Calu3 (cell line): ENCODE data around the gene GCN1. TPM values are rescaled to one million over a fixed set of nuclear protein-coding genes. Genes with fewer than 3 reads are reported as not detected.
"Not testable (repeated sequence)": the region's sequence is repeated elsewhere in the genome, so short reads cannot be mapped to it uniquely, and the experiment has no call there.

ENCODE experiments used
- BruUV-seq: library from RNA; stranded (reverse); fragments of 400-500 nt; replicated peaks from 2 replicates; lab custom pipeline; 2021; lab: Mats Ljungman, UMichigan
- CTCF ChIA-PET: fragments of 300-600 bp; sonication (Branson Sonifier 250); formaldehyde crosslinking; loops from one replicate; lab custom pipeline; 2022; ENCODE audit warnings: antibody characterized with exemption; lab: Charles Lee
- DNase-seq: peaks from one replicate; pipeline ENCODE4 v3.0.0; 2022
- H3K27ac Mint-ChIP-seq: one replicate; pipeline ENCODE4 v1.8.0; 2022; ENCODE audit warnings: mixed read lengths; ENCODE audit not compliant: unreplicated experiment
- H3K27me3 Mint-ChIP-seq: one replicate; pipeline ENCODE4 v1.8.0; 2022; ENCODE audit warnings: mixed read lengths; ENCODE audit not compliant: unreplicated experiment
- H3K36me3 Mint-ChIP-seq: one replicate; pipeline ENCODE4 v1.8.0; 2022; ENCODE audit warnings: mild to moderate bottlenecking, moderate library complexity, mixed read lengths; ENCODE audit not compliant: insufficient read depth, unreplicated experiment
- H3K4me1 Mint-ChIP-seq: one replicate; pipeline ENCODE4 v1.8.0; 2022; ENCODE audit warnings: mild to moderate bottlenecking, low read depth, mixed read lengths; ENCODE audit not compliant: unreplicated experiment
- H3K4me3 Mint-ChIP-seq: one replicate; pipeline ENCODE4 v1.8.0; 2022; ENCODE audit warnings: mild to moderate bottlenecking, low read depth, moderate library complexity, mixed read lengths; ENCODE audit not compliant: unreplicated experiment
- H3K9me3 Mint-ChIP-seq: one replicate; pipeline ENCODE4 v1.8.0; 2022; ENCODE audit warnings: low read depth, mixed read lengths; ENCODE audit not compliant: unreplicated experiment
- intact Hi-C: fragments of 100-400 bp; cut with micrococcal nuclease; formaldehyde crosslinking; loops from one replicate; pipeline ENCODE4 v1.10.0; 2022; ENCODE audit not compliant: unreplicated experiment
- total RNA-seq: library from RNA; stranded (reverse); gene quantifications from 2 replicates; pipeline ENCODE4 v1.2.3, GENCODE V29; 2022
- TF ChIP-seq, protein P1 (sequence below): fragments of 200-600 bp; IDR thresholded peaks from one replicate; pipeline ENCODE4 v1.8.0; 2022; ENCODE audit warnings: antibody characterized with exemption; ENCODE audit not compliant: unreplicated experiment

The GCN1 gene
- total RNA-seq, 1 experiment from 2014 or later = 168 TPM

GRCh38 chr12:120238217-120238616 lies 43.7 kb upstream of the GCN1 start:
- DNase-seq = no peak
- H3K36me3 Mint-ChIP-seq = peaks cover 22% of the 10 kb centered on the region
- no peaks in the 10 kb centered on the region for H3K27me3 Mint-ChIP-seq
- peaks cover 68% of the 10 kb centered on the region for H3K4me1 Mint-ChIP-seq
- no TSS peak for BruUV-seq
- no peaks in the 10 kb centered on the region for H3K9me3 Mint-ChIP-seq
- TF ChIP-seq, protein P1, sequence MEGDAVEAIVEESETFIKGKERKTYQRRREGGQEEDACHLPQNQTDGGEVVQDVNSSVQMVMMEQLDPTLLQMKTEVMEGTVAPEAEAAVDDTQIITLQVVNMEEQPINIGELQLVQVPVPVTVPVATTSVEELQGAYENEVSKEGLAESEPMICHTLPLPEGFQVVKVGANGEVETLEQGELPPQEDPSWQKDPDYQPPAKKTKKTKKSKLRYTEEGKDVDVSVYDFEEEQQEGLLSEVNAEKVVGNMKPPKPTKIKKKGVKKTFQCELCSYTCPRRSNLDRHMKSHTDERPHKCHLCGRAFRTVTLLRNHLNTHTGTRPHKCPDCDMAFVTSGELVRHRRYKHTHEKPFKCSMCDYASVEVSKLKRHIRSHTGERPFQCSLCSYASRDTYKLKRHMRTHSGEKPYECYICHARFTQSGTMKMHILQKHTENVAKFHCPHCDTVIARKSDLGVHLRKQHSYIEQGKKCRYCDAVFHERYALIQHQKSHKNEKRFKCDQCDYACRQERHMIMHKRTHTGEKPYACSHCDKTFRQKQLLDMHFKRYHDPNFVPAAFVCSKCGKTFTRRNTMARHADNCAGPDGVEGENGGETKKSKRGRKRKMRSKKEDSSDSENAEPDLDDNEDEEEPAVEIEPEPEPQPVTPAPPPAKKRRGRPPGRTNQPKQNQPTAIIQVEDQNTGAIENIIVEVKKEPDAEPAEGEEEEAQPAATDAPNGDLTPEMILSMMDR = no peak
- CTCF ChIA-PET = interaction anchor here (0.7 to 1.6 kb wide), 6 partner anchors 10 to 37 kb away, joined by 3 to 6 read pairs (median 4); partner anchors contain the start of genes PXN and RPLP0
- intact Hi-C loops = loop anchor here (10.0 kb wide), 1 partner anchor 197 kb away; the partner anchor contains the start of gene COX6A1
- H3K4me3 Mint-ChIP-seq = no peak overlapping the region
- no peak overlapping the region for H3K27ac Mint-ChIP-seq

GRCh38 chr12:120237360-120238171 lies 43.1 kb upstream of the GCN1 start:
- Mint-ChIP-seq H3K27ac (no peak overlapping the region), H3K4me3 (no peak overlapping the region), H3K27me3 (no peaks in the 10 kb centered on the region), H3K9me3 (no peaks in the 10 kb centered on the region), H3K36me3 (peaks cover 28% of the 10 kb centered on the region), H3K4me1 (peaks cover 69% of the 10 kb centered on the region)
- BruUV-seq = no TSS peak
- TF ChIP-seq, protein P1 = no peak
- CTCF ChIA-PET = interaction anchor here (0.8 to 1.6 kb wide), 5 partner anchors 9 to 37 kb away, joined by 3 to 5 read pairs (median 4); partner anchors contain the start of genes PXN and RPLP0
- intact Hi-C loops = loop anchor here (10.0 kb wide), 1 partner anchor 197 kb away; the partner anchor contains the start of gene COX6A1
- no peak for DNase-seq

GRCh38 chr12:120236809-120237208 lies 42.3 kb upstream of the GCN1 start:
- not testable (repeated sequence) for BruUV-seq, H3K27ac Mint-ChIP-seq, H3K27me3 Mint-ChIP-seq, DNase-seq, H3K9me3 Mint-ChIP-seq, H3K4me3 Mint-ChIP-seq
- CTCF ChIA-PET = interaction anchor here (0.7 to 2.8 kb wide), 4 partner anchors 9 to 249 kb away, joined by 3 to 20 read pairs (median 4); no protein-coding TSS in a partner anchor
- H3K4me1 Mint-ChIP-seq = peaks cover 74% of the 10 kb centered on the region
- intact Hi-C loops = loop anchor here (10.0 kb wide), 1 partner anchor 198 kb away; the partner anchor contains the start of gene COX6A1
- peaks cover 32% of the 10 kb centered on the region for H3K36me3 Mint-ChIP-seq

DNA sequence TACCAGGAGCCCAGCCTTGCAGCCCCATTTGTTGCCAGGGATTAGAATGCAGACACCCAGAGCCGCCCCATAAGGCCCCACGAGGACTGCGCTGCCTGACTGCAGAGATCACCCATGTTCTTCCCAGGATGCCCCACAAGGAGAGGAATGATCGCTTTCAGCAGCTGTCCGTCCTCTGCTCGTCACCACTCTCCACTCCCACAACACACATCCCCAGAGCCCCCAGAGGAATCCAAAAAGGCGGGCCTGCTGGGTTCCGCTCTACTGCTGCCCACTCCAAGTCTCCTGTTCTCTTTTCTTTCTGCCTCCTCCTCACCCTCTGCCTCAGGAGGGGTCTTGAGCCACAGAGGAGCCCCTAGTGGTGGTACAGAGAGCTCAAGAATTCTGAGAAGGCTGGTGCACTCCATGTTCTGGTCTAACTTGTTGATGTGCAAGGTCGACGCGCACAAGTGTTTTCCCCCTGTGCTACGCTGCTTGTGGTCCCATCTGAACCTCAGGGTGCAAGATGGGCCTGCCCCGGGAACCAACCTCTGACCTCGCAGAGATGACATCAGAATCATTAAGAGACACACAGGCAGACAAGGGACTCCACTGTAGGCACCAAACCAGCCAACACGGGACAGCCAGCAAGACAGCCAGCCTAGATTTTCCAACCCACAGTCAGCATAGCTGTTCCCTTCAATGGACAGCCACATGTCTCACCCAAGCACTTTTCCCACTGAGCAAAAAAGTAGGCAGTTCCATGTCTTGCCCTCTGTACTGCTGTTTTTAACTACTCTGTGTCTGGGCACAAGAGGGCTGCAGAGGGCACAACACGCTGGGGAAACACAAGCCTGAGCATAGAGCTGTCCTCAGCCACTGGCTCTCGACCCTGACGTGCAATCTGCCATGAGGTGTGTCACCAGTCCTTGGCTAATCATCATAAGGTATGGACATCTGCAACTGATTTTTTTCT lies 41.1 kb upstream of the GCN1 start:
- intact Hi-C loops = loop anchor here (10.0 kb wide), 1 partner anchor 199 kb away; the partner anchor contains the start of gene COX6A1
- Mint-ChIP-seq H3K36me3 (peaks cover 40% of the 10 kb centered on the region), H3K9me3 (no peaks in the 10 kb centered on the region), H3K27me3 (no peaks in the 10 kb centered on the region), H3K4me1 (peaks cover 74% of the 10 kb centered on the region), H3K27ac (no peak overlapping the region), H3K4me3 (no peak overlapping the region)
- no peak for DNase-seq
- TF ChIP-seq, protein P1 = peak; percentile 40
- no TSS peak for BruUV-seq
- CTCF ChIA-PET = interaction anchor here (0.5 to 2.8 kb wide), 13 partner anchors 12 to 274 kb away, joined by 3 to 26 read pairs (median 5); partner anchors contain the start of genes PXN, RNU4-1, RNU4-2 and SIRT4
